HepG2 (cell line): ENCODE results near the gene ARHGEF3. TPM values are rescaled to one million over a fixed set of nuclear protein-coding genes. Genes with fewer than 3 reads are reported as not detected.

Experiments used
- ARHGAP35 ChIP-seq: sonication (generic); formaldehyde crosslinking; IDR thresholded peaks from 2 replicates; pipeline ENCODE4 v1.9.0; 2022; ENCODE audit warnings: mild to moderate bottlenecking, inconsistent platforms, moderate library complexity, missing genetic modification reagents, borderline replicate concordance
- CHCHD3 ChIP-seq: sonication (generic); formaldehyde crosslinking; IDR thresholded peaks from 2 replicates; pipeline ENCODE4 v1.8.0; 2022; ENCODE audit warnings: mild to moderate bottlenecking, missing genetic modification reagents, moderate library complexity
- HOMEZ ChIP-seq: IDR thresholded peaks from 2 replicates; pipeline ENCODE4 v1.6.1; 2016; ENCODE audit warnings: low read depth
- LCORL ChIP-seq, 2 experiments: fragments of 450-650 bp in 1 of 2; sonication (generic) in 1 of 2; formaldehyde crosslinking in 1 of 2; IDR thresholded peaks; 2 replicates each; pipeline versions ENCODE4 v1.5.0 to v1.6.1; 2017 to 2020; ENCODE audit warnings: antibody characterized with exemption in 1 of 2, missing genetic modification reagents in 1 of 2
- MXD4 ChIP-seq: IDR thresholded peaks from 2 replicates; pipeline ENCODE4 v1.6.1; 2016; ENCODE audit warnings: mild to moderate bottlenecking, missing biosample characterization, missing genetic modification reagents
- NFE2L2 ChIP-seq: fragments of 150-350 bp; IDR thresholded peaks from 2 replicates; pipeline ENCODE4 v1.6.1; 2014; ENCODE audit warnings: low read length
- PCBP1 ChIP-seq: fragments of 200-400 bp; formaldehyde crosslinking; IDR thresholded peaks from 2 replicates; pipeline ENCODE4 v1.6.1; 2017; ENCODE audit warnings: mild to moderate bottlenecking, low read depth, low read length, borderline replicate concordance
- SAFB2 ChIP-seq: sonication (generic); formaldehyde crosslinking; IDR thresholded peaks from 2 replicates; pipeline ENCODE4 v1.5.1; 2020; ENCODE audit warnings: missing genetic modification reagents, low read depth, mild to moderate bottlenecking, borderline replicate concordance
- SNRNP70 ChIP-seq: fragments of 200-400 bp; formaldehyde crosslinking; IDR thresholded peaks from 2 replicates; pipeline ENCODE4 v1.6.1; 2017; ENCODE audit warnings: mild to moderate bottlenecking, low read depth, low read length, moderate library complexity
- XBP1 ChIP-seq: sonication (generic); formaldehyde crosslinking; IDR thresholded peaks from 2 replicates; pipeline ENCODE4 v1.5.0; 2020; ENCODE audit warnings: missing genetic modification reagents
- ZKSCAN8 ChIP-seq: IDR thresholded peaks from 2 replicates; pipeline ENCODE4 v1.6.1; 2016; ENCODE audit warnings: borderline replicate concordance, missing genetic modification reagents, missing compliant biosample characterization
- ZNF235 ChIP-seq: sonication (generic); formaldehyde crosslinking; IDR thresholded peaks from 2 replicates; pipeline ENCODE4 v1.8.1; 2023; ENCODE audit warnings: mild to moderate bottlenecking, missing genetic modification reagents, borderline replicate concordance
- ZNF276 ChIP-seq: sonication (generic); formaldehyde crosslinking; IDR thresholded peaks from 2 replicates; pipeline ENCODE4 v1.4.0; 2020; ENCODE audit warnings: mild to moderate bottlenecking, low read depth, missing genetic modification reagents
- ZNF407 ChIP-seq: sonication (generic); formaldehyde crosslinking; IDR thresholded peaks from one replicate; pipeline ENCODE4 v1.5.1; 2020; ENCODE audit warnings: mild to moderate bottlenecking, missing genetic modification reagents; ENCODE audit errors: not compliant biosample characterization
- ZNF547 ChIP-seq: sonication (generic); formaldehyde crosslinking; IDR thresholded peaks from 2 replicates; pipeline ENCODE4 v1.5.1; 2020; ENCODE audit warnings: mild to moderate bottlenecking, missing genetic modification reagents
- ZNF549 ChIP-seq: sonication (generic); formaldehyde crosslinking; IDR thresholded peaks from 2 replicates; pipeline ENCODE4 v1.5.0; 2020; ENCODE audit warnings: missing genetic modification reagents
- ZNF781 ChIP-seq: sonication (generic); formaldehyde crosslinking; IDR thresholded peaks from 2 replicates; pipeline ENCODE4 v1.5.1; 2020; ENCODE audit warnings: borderline replicate concordance, mild to moderate bottlenecking, missing genetic modification reagents; ENCODE audit errors: not compliant biosample characterization
- polyA plus RNA-seq, 8 experiments: library from polyadenylated mRNA; depleted of rRNA in 3 of 8; stranded (reverse) in 7 of 8; unstranded in 1 of 8; fragments of >200 nt; fragmentation: Illumina TruSeq in 4 of 8; extraction: Trizol in 4 of 8; gene quantifications; 2 replicates each; pipeline versions ENCODE4 v1.2.1 to v1.2.3, GENCODE V29; 2011 to 2016; ENCODE audit warnings: low read depth in 4 of 8, missing spikeins in 1 of 8, mixed read lengths in 1 of 8; ENCODE audit not compliant: insufficient read depth in 1 of 8
- total RNA-seq, 5 experiments: library from RNA; depleted of rRNA; stranded (reverse); fragments of >200 nt; fragmentation: Illumina TruSeq; extraction: Trizol; gene quantifications; 2 replicates each; pipeline ENCODE4 v1.2.3, GENCODE V29; 2016; ENCODE audit warnings: low read depth in 1 of 5

Gene ARHGEF3
- total and polyA plus RNA-seq, 2 of the 13 experiments (the other 11 are each of a cell fraction or from before 2014, with no cell fraction given) = 14.8 to 23.1 TPM

GRCh38 chr3:56683122-56683817 is 118.5 kb downstream of the ARHGEF3 start, which contains the start of gene TASOR (continued):
- TF ChIP-seq ZNF235 (CRISPR knock-in tag) (no peak; the same call in 1 of the 2 replicates), NFE2L2 (no peak), ZKSCAN8 (no peak), PCBP1 (no peak), MXD4 (CRISPR knock-in tag) (peak; percentile 80), ARHGAP35 (CRISPR knock-in tag) (peak; percentile 87), ZNF549 (CRISPR knock-in tag) (0 out of 2 replicates have a peak, but pooled peaks have one; percentile 20), ZNF407 (CRISPR knock-in tag) (peak; percentile 43), SAFB2 (CRISPR knock-in tag) (no peak; the same call in 1 of the 2 replicates), XBP1 (no peak), HOMEZ (CRISPR knock-in tag) (peak; percentile 74; the same call in 1 of the 2 replicates), ZNF276 (CRISPR knock-in tag) (no peak; the same call in 1 of the 2 replicates), ZNF547 (peak; percentile 97), SNRNP70 (no peak), ZNF781 (CRISPR knock-in tag) (peak; percentile 81), CHCHD3 (CRISPR knock-in tag) (peak; percentile 93), LCORL (IDR thresholded peaks at IDR 0.05) (no peak), LCORL (CRISPR knock-in tag; IDR thresholded peaks at IDR 0.05) (no peak)
